ENCODE data around the gene TRAPPC2. TPM values are rescaled to one million over a fixed set of nuclear protein-coding genes. Genes with fewer than 3 reads are reported as not detected.

The TRAPPC2 gene
- total RNA-seq, 4 donors from 2014 or later, result 5.6 to 48.0 (median 22.8) TPM

DNA sequence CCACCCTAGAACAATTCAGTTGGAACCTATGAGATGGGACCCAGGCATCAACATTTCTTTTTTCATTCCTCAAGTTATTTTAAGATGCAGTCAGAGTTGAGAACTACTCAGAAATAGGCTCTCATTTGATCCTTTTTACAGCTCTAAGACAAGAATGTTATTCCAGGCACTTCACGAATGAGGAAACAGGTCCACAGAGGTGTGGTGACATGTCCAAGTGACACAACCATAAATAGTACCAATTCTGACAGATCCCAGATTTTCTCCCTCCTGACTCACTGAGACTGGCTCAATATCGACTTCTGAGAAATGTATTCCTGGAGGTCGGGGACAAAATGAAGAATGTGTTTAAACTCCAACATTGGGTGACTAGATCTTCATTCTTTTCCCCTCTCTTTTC, 70.4 kb downstream of the TRAPPC2 start:
- intact Hi-C loops (cut with DNase I; ENCODE audit: low total_unique reads), result no loop called here
- no peaks in the 10 kb centered on the region for H3K36me3 ChIP-seq
- no peaks in the 10 kb centered on the region for H3K27me3 ChIP-seq
- H3K4me3 ChIP-seq, result no peak overlapping the region
- peak overlapping the region; percentile 77 to 83 for H3K27ac ChIP-seq
- DNase-seq, result no peak
- no peaks in the 10 kb centered on the region for H3K9me3 ChIP-seq
- no peak for TF ChIP-seq CTCF (IDR thresholded peaks at IDR 0.05)
- no peak for TF ChIP-seq POLR2A (IDR thresholded peaks at IDR 0.05)
- no peaks in the 10 kb centered on the region for H3K4me1 ChIP-seq

GRCh38 chrX:13662355-13662791, 72.0 kb downstream of the TRAPPC2 start:
- Histone ChIP-seq H3K4me1 (no peaks in the 10 kb centered on the region), H3K27ac (peak overlapping the region; percentile 77 to 83), H3K36me3 (no peaks in the 10 kb centered on the region), H3K4me3 (peak overlapping the region; percentile 8 to 28), H3K9me3 (no peaks in the 10 kb centered on the region), H3K27me3 (no peaks in the 10 kb centered on the region)
- no peak for TF ChIP-seq POLR2A (IDR thresholded peaks at IDR 0.05)
- TF ChIP-seq CTCF (IDR thresholded peaks at IDR 0.05), result no peak
- DNase-seq, result peak in 1 of 2 donors; percentile 74
- intact Hi-C loops (cut with DNase I; ENCODE audit: low total_unique reads), result no loop called here

Other genes starting within 250 kb of the TRAPPC2 start
- 10 to 100 TPM in 1 of 4 donors, under 1 TPM in 1, not detected in 2; 0.18 to 15.7 TPM for gene EGFL6, start 165.0 kb downstream of the TRAPPC2 start, total RNA-seq
- 1 to 10 TPM; 1.5 to 9.2 (median 5.7) TPM for gene TCEANC, start 81.5 kb downstream of the TRAPPC2 start, total RNA-seq
- gene RAB9A, start 45.5 kb downstream of the TRAPPC2 start, total RNA-seq, result 10 to 100 TPM; 27.2 to 40.2 (median 28.2) TPM
- 100 to 1,000 TPM in 1 of 4 donors, 10 to 100 TPM in 3; 24.1 to 172 (median 49.7) TPM for gene OFD1, start 128 bp upstream of the TRAPPC2 start, total RNA-seq
- gene GPM6B, start 82.5 kb upstream of the TRAPPC2 start, total RNA-seq, result 10 to 100 TPM in 1 of 4 donors, 1 to 10 TPM in 2, under 1 TPM in 1; 0.59 to 44.1 (median 4.3) TPM

Measured in uterus (tissue), 4 donors.